ENCODE data around the gene IL19. TPM values are rescaled to one million over a fixed set of nuclear protein-coding genes. Genes with fewer than 3 reads are reported as not detected.

Gene IL19
- total RNA-seq, 1 experiment from 2014 or later = not detected

DNA sequence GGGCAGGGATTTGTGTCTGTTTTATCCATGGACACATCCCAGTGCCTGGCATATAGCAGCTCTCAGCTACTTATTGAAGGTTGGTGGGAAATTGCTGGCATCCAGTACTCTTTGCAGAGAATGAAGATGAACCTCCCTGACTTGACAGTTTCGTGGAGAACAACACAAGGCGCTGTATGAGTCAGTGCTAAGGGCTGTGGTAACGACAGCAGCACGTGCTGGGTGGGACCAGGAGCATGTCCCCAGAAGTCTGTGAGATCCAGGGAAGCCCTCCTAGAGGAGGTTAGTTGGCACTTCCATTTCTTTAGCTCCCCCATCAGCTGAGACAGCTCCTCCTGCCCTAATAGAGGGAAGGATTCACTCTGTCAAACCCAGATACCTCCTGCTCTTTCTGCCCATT is 25.9 kb upstream of the IL19 start (continued):
- TF ChIP-seq, protein P1, sequence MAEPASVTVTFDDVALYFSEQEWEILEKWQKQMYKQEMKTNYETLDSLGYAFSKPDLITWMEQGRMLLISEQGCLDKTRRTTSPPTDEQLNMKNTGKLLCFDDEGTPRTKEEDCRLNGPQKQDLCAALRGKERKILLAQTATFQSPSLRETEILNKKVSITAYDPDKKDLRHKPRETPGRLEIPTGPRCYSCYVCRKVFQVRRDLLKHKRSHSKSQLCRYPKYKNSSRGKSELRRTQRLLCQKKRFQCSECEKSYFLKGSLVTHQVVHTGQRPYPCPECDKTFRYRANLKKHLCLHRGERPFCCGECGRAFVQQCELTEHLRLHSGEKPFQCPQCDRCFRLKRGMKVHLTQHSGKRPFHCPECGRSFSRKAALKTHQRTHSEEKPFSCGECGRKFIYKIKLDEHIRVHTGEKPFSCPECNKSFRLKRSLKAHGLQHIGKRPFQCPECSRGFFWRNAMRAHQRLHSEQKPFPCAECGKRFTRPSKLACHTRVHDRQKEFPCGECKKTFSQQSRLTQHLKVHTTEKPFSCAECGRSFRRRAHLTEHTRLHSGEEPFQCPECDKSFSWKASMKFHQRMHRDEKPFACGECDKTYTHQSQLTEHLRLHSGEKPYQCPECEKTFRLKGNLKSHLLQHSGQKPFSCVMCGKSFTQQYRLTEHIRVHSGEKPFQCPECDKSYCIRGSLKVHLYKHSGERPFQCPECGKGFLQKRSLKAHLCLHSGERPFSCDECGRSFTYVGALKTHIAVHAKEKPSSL (CRISPR knock-in tag; conservative IDR thresholded peaks at IDR 0.05) = no peak
- TF ChIP-seq ZNF232 (CRISPR knock-in tag; IDR thresholded peaks at IDR 0.05) = no peak
- TF ChIP-seq, protein P2, sequence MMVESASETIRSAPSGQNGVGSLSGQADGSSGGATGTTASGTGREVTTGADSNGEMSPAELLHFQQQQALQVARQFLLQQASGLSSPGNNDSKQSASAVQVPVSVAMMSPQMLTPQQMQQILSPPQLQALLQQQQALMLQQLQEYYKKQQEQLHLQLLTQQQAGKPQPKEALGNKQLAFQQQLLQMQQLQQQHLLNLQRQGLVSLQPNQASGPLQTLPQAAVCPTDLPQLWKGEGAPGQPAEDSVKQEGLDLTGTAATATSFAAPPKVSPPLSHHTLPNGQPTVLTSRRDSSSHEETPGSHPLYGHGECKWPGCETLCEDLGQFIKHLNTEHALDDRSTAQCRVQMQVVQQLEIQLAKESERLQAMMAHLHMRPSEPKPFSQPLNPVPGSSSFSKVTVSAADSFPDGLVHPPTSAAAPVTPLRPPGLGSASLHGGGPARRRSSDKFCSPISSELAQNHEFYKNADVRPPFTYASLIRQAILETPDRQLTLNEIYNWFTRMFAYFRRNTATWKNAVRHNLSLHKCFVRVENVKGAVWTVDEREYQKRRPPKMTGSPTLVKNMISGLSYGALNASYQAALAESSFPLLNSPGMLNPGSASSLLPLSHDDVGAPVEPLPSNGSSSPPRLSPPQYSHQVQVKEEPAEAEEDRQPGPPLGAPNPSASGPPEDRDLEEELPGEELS (CRISPR knock-in tag; IDR thresholded peaks at IDR 0.05) = no peak
- TF ChIP-seq, protein P3, sequence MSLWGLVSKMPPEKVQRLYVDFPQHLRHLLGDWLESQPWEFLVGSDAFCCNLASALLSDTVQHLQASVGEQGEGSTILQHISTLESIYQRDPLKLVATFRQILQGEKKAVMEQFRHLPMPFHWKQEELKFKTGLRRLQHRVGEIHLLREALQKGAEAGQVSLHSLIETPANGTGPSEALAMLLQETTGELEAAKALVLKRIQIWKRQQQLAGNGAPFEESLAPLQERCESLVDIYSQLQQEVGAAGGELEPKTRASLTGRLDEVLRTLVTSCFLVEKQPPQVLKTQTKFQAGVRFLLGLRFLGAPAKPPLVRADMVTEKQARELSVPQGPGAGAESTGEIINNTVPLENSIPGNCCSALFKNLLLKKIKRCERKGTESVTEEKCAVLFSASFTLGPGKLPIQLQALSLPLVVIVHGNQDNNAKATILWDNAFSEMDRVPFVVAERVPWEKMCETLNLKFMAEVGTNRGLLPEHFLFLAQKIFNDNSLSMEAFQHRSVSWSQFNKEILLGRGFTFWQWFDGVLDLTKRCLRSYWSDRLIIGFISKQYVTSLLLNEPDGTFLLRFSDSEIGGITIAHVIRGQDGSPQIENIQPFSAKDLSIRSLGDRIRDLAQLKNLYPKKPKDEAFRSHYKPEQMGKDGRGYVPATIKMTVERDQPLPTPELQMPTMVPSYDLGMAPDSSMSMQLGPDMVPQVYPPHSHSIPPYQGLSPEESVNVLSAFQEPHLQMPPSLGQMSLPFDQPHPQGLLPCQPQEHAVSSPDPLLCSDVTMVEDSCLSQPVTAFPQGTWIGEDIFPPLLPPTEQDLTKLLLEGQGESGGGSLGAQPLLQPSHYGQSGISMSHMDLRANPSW (CRISPR knock-in tag; conservative IDR thresholded peaks at IDR 0.05; ENCODE audit: low read depth) = no peak
- TF ChIP-seq, protein P4, sequence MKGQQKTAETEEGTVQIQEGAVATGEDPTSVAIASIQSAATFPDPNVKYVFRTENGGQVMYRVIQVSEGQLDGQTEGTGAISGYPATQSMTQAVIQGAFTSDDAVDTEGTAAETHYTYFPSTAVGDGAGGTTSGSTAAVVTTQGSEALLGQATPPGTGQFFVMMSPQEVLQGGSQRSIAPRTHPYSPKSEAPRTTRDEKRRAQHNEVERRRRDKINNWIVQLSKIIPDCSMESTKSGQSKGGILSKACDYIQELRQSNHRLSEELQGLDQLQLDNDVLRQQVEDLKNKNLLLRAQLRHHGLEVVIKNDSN (CRISPR knock-in tag; IDR thresholded peaks at IDR 0.05) = no peak
- TF ChIP-seq, protein P5, sequence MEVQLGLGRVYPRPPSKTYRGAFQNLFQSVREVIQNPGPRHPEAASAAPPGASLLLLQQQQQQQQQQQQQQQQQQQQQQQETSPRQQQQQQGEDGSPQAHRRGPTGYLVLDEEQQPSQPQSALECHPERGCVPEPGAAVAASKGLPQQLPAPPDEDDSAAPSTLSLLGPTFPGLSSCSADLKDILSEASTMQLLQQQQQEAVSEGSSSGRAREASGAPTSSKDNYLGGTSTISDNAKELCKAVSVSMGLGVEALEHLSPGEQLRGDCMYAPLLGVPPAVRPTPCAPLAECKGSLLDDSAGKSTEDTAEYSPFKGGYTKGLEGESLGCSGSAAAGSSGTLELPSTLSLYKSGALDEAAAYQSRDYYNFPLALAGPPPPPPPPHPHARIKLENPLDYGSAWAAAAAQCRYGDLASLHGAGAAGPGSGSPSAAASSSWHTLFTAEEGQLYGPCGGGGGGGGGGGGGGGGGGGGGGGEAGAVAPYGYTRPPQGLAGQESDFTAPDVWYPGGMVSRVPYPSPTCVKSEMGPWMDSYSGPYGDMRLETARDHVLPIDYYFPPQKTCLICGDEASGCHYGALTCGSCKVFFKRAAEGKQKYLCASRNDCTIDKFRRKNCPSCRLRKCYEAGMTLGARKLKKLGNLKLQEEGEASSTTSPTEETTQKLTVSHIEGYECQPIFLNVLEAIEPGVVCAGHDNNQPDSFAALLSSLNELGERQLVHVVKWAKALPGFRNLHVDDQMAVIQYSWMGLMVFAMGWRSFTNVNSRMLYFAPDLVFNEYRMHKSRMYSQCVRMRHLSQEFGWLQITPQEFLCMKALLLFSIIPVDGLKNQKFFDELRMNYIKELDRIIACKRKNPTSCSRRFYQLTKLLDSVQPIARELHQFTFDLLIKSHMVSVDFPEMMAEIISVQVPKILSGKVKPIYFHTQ (CRISPR knock-in tag; IDR thresholded peaks at IDR 0.05) = no peak
- TF ChIP-seq, protein P6, sequence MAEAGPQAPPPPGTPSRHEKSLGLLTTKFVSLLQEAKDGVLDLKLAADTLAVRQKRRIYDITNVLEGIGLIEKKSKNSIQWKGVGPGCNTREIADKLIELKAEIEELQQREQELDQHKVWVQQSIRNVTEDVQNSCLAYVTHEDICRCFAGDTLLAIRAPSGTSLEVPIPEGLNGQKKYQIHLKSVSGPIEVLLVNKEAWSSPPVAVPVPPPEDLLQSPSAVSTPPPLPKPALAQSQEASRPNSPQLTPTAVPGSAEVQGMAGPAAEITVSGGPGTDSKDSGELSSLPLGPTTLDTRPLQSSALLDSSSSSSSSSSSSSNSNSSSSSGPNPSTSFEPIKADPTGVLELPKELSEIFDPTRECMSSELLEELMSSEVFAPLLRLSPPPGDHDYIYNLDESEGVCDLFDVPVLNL (CRISPR knock-in tag; IDR thresholded peaks at IDR 0.05; ENCODE audit: borderline replicate concordance, low read depth) = no peak
- no peak for TF ChIP-seq KAT7 (CRISPR knock-in tag; IDR thresholded peaks at IDR 0.05; ENCODE audit: borderline replicate concordance)

DNA sequence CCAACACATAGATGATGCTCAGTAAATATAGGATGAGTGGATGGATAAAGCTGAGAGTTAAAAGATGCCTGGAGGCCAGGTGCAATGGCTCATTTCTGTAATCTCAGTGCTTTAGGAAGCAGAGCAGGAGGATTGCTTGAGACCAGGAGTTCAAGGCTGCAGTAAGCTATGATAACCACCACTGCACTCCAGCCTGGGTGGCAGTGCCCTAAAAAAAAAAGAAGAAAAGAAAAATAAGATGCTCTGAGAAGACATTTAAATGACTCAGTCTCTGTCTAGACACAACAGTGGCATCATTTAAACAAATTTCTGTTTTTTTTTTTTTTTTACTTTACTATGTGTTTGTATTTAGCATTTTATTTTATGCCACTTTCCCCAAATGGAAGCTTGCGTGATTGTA is 25.3 kb upstream of the IL19 start:
- H3K36me3 Mint-ChIP-seq = no peaks in the 10 kb centered on the region
- H3K4me3 Mint-ChIP-seq = no peak overlapping the region
- H3K27me3 Mint-ChIP-seq (ENCODE audit: low read depth) = no peaks in the 10 kb centered on the region; the same call in none of the 2 replicates
- DNase-seq (ENCODE audit: low spot score) (no peak), ATAC-seq (no peak)
- no peaks in the 10 kb centered on the region for H3K9me3 Mint-ChIP-seq
- CTCF ChIA-PET = interaction anchor here (1.1 to 1.7 kb wide), 3 partner anchors 24 to 237 kb away, joined by 3 to 4 read pairs (median 3); no protein-coding TSS in a partner anchor
- no peak overlapping the region for H3K27ac Mint-ChIP-seq
- 0 out of 2 replicates have a peak, but pooled peaks cover 6% of the 10 kb centered on the region for H3K4me1 Mint-ChIP-seq
- TF ChIP-seq, protein P4 (CRISPR knock-in tag; IDR thresholded peaks at IDR 0.05) = no peak
- TF ChIP-seq GABPB1 (CRISPR knock-in tag; IDR thresholded peaks at IDR 0.05) = no peak
- TF ChIP-seq, protein P7, sequence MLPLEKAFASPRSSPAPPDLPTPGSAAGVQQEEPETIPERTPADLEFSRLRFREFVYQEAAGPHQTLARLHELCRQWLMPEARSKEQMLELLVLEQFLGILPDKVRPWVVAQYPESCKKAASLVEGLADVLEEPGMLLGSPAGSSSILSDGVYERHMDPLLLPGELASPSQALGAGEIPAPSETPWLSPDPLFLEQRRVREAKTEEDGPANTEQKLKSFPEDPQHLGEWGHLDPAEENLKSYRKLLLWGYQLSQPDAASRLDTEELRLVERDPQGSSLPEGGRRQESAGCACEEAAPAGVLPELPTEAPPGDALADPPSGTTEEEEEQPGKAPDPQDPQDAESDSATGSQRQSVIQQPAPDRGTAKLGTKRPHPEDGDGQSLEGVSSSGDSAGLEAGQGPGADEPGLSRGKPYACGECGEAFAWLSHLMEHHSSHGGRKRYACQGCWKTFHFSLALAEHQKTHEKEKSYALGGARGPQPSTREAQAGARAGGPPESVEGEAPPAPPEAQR (CRISPR knock-in tag; IDR thresholded peaks at IDR 0.05) = no peak
- TF ChIP-seq MXD4 (CRISPR knock-in tag; IDR thresholded peaks at IDR 0.05; ENCODE audit: borderline replicate concordance) = no peak
- POLR2A ChIA-PET = no interaction called here

All from WTC11 (cell line).